B cell (primary cell): ENCODE results near the gene SLC9A5. TPM values are rescaled to one million over a fixed set of nuclear protein-coding genes. Genes with fewer than 3 reads are reported as not detected.

Source experiments
- ATAC-seq: fragments of 200-7000 bp; cut with Tn5 transposase; one replicate; pipeline ENCODE4 v1.10.0; 2021; ENCODE audit warnings: low read depth, mild to moderate bottlenecking, moderate number of reproducible peaks, moderate library complexity
- CTCF ChIA-PET: fragments of 350-600 bp; sonication (Branson Sonifier 250); formaldehyde crosslinking; loops from one replicate; lab custom pipeline; 2021; ENCODE audit warnings: antibody characterized with exemption, inconsistent platforms; lab: Charles Lee
- POLR2A ChIA-PET: fragments of 350-600 bp; sonication (Branson Sonifier 250); formaldehyde crosslinking; loops from one replicate; lab custom pipeline; 2021; ENCODE audit warnings: antibody characterized with exemption; lab: Charles Lee
- DNase-seq: peaks from one replicate; pipeline ENCODE4 v3.0.0; 2013
- H2AFZ ChIP-seq: 2 replicates; pipeline ENCODE4 v1.6.1; 2012; ENCODE audit warnings: mild to moderate bottlenecking, low read depth, low read length; ENCODE audit not compliant: insufficient read depth, poor library complexity, severe bottlenecking
- H3K27ac ChIP-seq, 2 donors: 1 replicate in 1 of 2; 2 replicates in 1 of 2; pipeline ENCODE4 v1.5.1; 2012 to 2013; ENCODE audit warnings: low read length in 2 of 2, mild to moderate bottlenecking in 2 of 2, moderate library complexity in 1 of 2
- H3K27me3 ChIP-seq, 4 experiments: fragments of 200-600 bp in 1 of 4; sonication (generic) in 1 of 4; replicated peaks in 1 of 4; 1 replicate in 2 of 4; 2 replicates in 2 of 4; pipeline versions ENCODE4 v1.6.1 to v1.7.0; 2013 to 2016; ENCODE audit warnings: low read length in 3 of 4, mild to moderate bottlenecking in 2 of 4, mixed read lengths in 1 of 4, moderate library complexity in 1 of 4; ENCODE audit not compliant: insufficient read depth in 4 of 4, control insufficient read depth in 3 of 4; ENCODE audit errors: control extremely low read depth in 1 of 4
- H3K36me3 ChIP-seq, 2 experiments: replicated peaks in 1 of 2; 1 replicate in 1 of 2; 2 replicates in 1 of 2; pipeline versions ENCODE4 v1.6.1 to v1.7.1; 2013; ENCODE audit warnings: low read length in 1 of 2; ENCODE audit not compliant: insufficient read depth in 2 of 2, control insufficient read depth in 1 of 2; ENCODE audit errors: control extremely low read depth in 1 of 2, extremely low read depth in 1 of 2
- H3K4me1 ChIP-seq, 2 donors: fragments of 200-600 bp in 1 of 2; sonication (generic) in 1 of 2; 1 replicate in 1 of 2; 2 replicates in 1 of 2; pipeline versions ENCODE4 v1.5.1 to v1.6.1; 2013 to 2017; ENCODE audit warnings: low read length in 2 of 2; ENCODE audit not compliant: control insufficient read depth in 2 of 2, insufficient read depth in 2 of 2
- H3K4me2 ChIP-seq: replicated peaks from 2 replicates; pipeline ENCODE3; 2012; ENCODE audit warnings: mild to moderate bottlenecking, low read depth, low read length; ENCODE audit not compliant: poor library complexity, severe bottlenecking
- H3K4me3 ChIP-seq, 5 experiments: fragments of 200-600 bp in 1 of 5; sonication (generic) in 1 of 5; 1 replicate in 3 of 5; 2 replicates in 2 of 5; pipeline versions ENCODE4 v1.5.1 to v1.7.0; 2011 to 2016; ENCODE audit warnings: low read length in 4 of 5, mild to moderate bottlenecking in 4 of 5, low read depth in 2 of 5, control low read depth in 1 of 5, moderate library complexity in 1 of 5; ENCODE audit not compliant: insufficient read depth in 1 of 5; ENCODE audit errors: control extremely low read depth in 1 of 5, extremely low read depth in 1 of 5
- H3K79me2 ChIP-seq: fragments of 200-600 bp; sonication (generic); one replicate; pipeline ENCODE4 v1.6.0; 2016; ENCODE audit warnings: low read length; ENCODE audit not compliant: control insufficient read depth, insufficient read depth
- H3K9ac ChIP-seq: fragments of 200-600 bp; sonication (generic); 2 replicates; pipeline ENCODE4 v1.6.1; 2017; ENCODE audit warnings: mild to moderate bottlenecking, low read length, moderate library complexity
- H3K9me3 ChIP-seq, 3 donors: one replicate each; pipeline versions ENCODE4 v1.6.1 to v1.7.1; 2013; ENCODE audit warnings: low read length in 2 of 3; ENCODE audit not compliant: control insufficient read depth in 2 of 3, insufficient read depth in 1 of 3; ENCODE audit errors: control extremely low read depth in 1 of 3
- H4K20me1 ChIP-seq: 2 replicates; pipeline ENCODE4 v1.6.0; 2012; ENCODE audit warnings: mild to moderate bottlenecking, low read length; ENCODE audit not compliant: insufficient read depth, control insufficient read depth, poor library complexity, severe bottlenecking
- H3K27ac Mint-ChIP-seq: one replicate; pipeline ENCODE4 v1.8.0; 2021; ENCODE audit warnings: mixed read lengths
- H3K27me3 Mint-ChIP-seq: one replicate; pipeline ENCODE4 v1.8.0; 2021; ENCODE audit warnings: mixed read lengths
- H3K4me1 Mint-ChIP-seq: one replicate; pipeline ENCODE4 v1.8.0; 2021; ENCODE audit warnings: mixed read lengths
- H3K4me3 Mint-ChIP-seq: one replicate; pipeline ENCODE4 v1.8.0; 2021; ENCODE audit warnings: mixed read lengths
- H3K9me3 Mint-ChIP-seq: one replicate; pipeline ENCODE4 v1.8.0; 2022; ENCODE audit warnings: mixed read lengths; ENCODE audit not compliant: insufficient read depth
- CTCF ChIP-seq: fragments of 200-600 bp; IDR thresholded peaks from one replicate; pipeline ENCODE4 v1.8.0; 2022; ENCODE audit warnings: antibody characterized with exemption, mild to moderate bottlenecking
- EZH2 ChIP-seq: IDR thresholded peaks from 2 replicates; pipeline ENCODE4 v1.6.1; 2012; ENCODE audit warnings: borderline replicate concordance, low read depth, mild to moderate bottlenecking, moderate library complexity, low read length; ENCODE audit not compliant: insufficient read depth, poor library complexity, severe bottlenecking
- WGBS: methylation state at CpG from one replicate; pipeline ENCODE4 v1.1.5; 2013; ENCODE audit warnings: missing lambda C conversion rate; ENCODE audit not compliant: insufficient coverage; 5-methylcytosine and 5-hydroxymethylcytosine counted together
- intact Hi-C: fragments of 100-400 bp; cut with micrococcal nuclease; formaldehyde crosslinking; loops from one replicate; pipeline ENCODE4 v1.10.0; 2022
- polyA plus RNA-seq: library from polyadenylated mRNA; depleted of rRNA; stranded (reverse); fragments of >200 nt; gene quantifications from 2 replicates; pipeline ENCODE4 v1.2.3, GENCODE V29; 2012
- total RNA-seq, 2 donors: library from RNA; stranded (reverse); fragments of 120-200 nt in 1 of 2; gene quantifications; 1 replicate in 1 of 2; 2 replicates in 1 of 2; pipeline versions ENCODE4 v1.2.3 to v1.2.4, GENCODE V29; 2013 to 2022

SLC9A5 gene
- total and polyA plus RNA-seq, 2 donors (not counting 1 experiment from before 2014, with no cell fraction given): 1.7 TPM

- peaks cover 4 to 6% of the 10 kb centered on the region in 2 donors for H3K4me1 ChIP-seq
- no peaks in the 10 kb centered on the region for H3K9me3 ChIP-seq
- intact Hi-C loops: no loop called here
- no peak overlapping the region for H3K4me2 ChIP-seq
- H3K9me3 Mint-ChIP-seq: no peaks in the 10 kb centered on the region
- H3K27me3 ChIP-seq: no peaks in the 10 kb centered on the region
- no peak overlapping the region for H3K27ac Mint-ChIP-seq
- no peak overlapping the region for H2AFZ ChIP-seq
- ATAC-seq: no peak
- H3K4me3 Mint-ChIP-seq: no peak overlapping the region
- H3K4me1 Mint-ChIP-seq: peaks cover 5% of the 10 kb centered on the region
- WGBS: 95% methylated on average over 9 of the region's 9 CpGs
- no peak overlapping the region for H3K27ac ChIP-seq
- H4K20me1 ChIP-seq: no peaks in the 10 kb centered on the region
- TF ChIP-seq CTCF (no peak), EZH2 (no peak)
- peaks cover 0 to 39% of the 10 kb centered on the region in 2 experiments for H3K36me3 ChIP-seq
- H3K4me3 ChIP-seq: no peak overlapping the region
- peaks cover 26% of the 10 kb centered on the region for H3K79me2 ChIP-seq
- no peaks in the 10 kb centered on the region for H3K27me3 Mint-ChIP-seq
- ChIA-PET POLR2A (no interaction called here), CTCF (interaction anchor here (0.8 to 1.1 kb wide), 3 partner anchors 43 to 282 kb away, joined by 3 read pairs; no protein-coding TSS in a partner anchor)
- DNase-seq: no peak
- no peak overlapping the region for H3K9ac ChIP-seq
Observed at GRCh38 chr16:67238806-67239470, 9.8 kb upstream of the SLC9A5 start.

- no peak overlapping the region for H3K4me3 ChIP-seq
- H3K4me3 Mint-ChIP-seq: no peak overlapping the region
- H3K9me3 Mint-ChIP-seq: no peaks in the 10 kb centered on the region
- H3K79me2 ChIP-seq: peaks cover 30% of the 10 kb centered on the region
- peaks cover 20 to 22% of the 10 kb centered on the region in 2 donors for H3K4me1 ChIP-seq
- H2AFZ ChIP-seq: no peak overlapping the region
- no peak for ATAC-seq
- H4K20me1 ChIP-seq: peaks cover 4% of the 10 kb centered on the region
- H3K27me3 ChIP-seq: no peaks in the 10 kb centered on the region
- H3K4me2 ChIP-seq: no peak overlapping the region
- no peak overlapping the region for H3K27ac ChIP-seq
- DNase-seq: no peak
- intact Hi-C loops: loop anchor here (10.0 kb wide), 1 partner anchor 424 kb away; the partner anchor contains the start of genes ACD, C16orf86, ENKD1 and PARD6A
- 92% methylated on average over 2 of the region's 4 CpGs for WGBS
- no peak for TF ChIP-seq CTCF
- TF ChIP-seq EZH2: no peak
- CTCF ChIA-PET: no interaction called here
- no peak overlapping the region for H3K27ac Mint-ChIP-seq
- no peaks in the 10 kb centered on the region for H3K27me3 Mint-ChIP-seq
- peaks cover 0 to 33% of the 10 kb centered on the region in 2 experiments for H3K36me3 ChIP-seq
- H3K9me3 ChIP-seq: no peaks in the 10 kb centered on the region
- POLR2A ChIA-PET: no interaction called here
- no peak overlapping the region for H3K9ac ChIP-seq
- H3K4me1 Mint-ChIP-seq: peaks cover 20% of the 10 kb centered on the region
Observed at GRCh38 chr16:67240506-67240905, 8.3 kb upstream of the SLC9A5 start.
